K562 (cell line): Measurements from ENCODE around the gene CEP350. TPM values are rescaled to one million over a fixed set of nuclear protein-coding genes. Genes with fewer than 3 reads are reported as not detected.

Experiments
- ATAC-seq: fragments of 200-7000 bp; cut with Tn5 transposase; 3 replicates; pipeline ENCODE4 v1.9.1; 2020; ENCODE audit warnings: moderate library complexity
- BruUV-seq: library from RNA; stranded (reverse); fragments of 400-500 nt; replicated peaks from 2 replicates; lab custom pipeline; 2021; lab: Mats Ljungman, UMichigan
- CTCF ChIA-PET: fragments of 300-600 bp; formaldehyde crosslinking; extraction: SDS; loops from one replicate; lab custom pipeline; 2021; ENCODE audit warnings: low intra/inter-chr PET ratio; lab: Yijun Ruan, JAX
- POLR2A ChIA-PET: fragments of 300-600, 350-650 bp; sonication (Branson Sonifier 250); formaldehyde crosslinking; extraction: SDS; loops from one replicate; lab custom pipeline; 2021; ENCODE audit warnings: antibody characterized with exemption, inconsistent platforms; lab: Yijun Ruan, JAX
- DNase-seq, 4 experiments: peaks; one replicate each; pipeline versions ENCODE4 v3.0.0 to v3.0.0-alpha.2; 2011 to 2018; ENCODE audit warnings: low spot score in 3 of 4, mixed read lengths in 3 of 4; ENCODE audit errors: extremely low read depth in 1 of 4
- FAIRE-seq: peaks from 2 replicates; lab custom pipeline; 2011; peaks lifted over from hg19 to GRCh38; lab: Jason Lieb, UNC
- H2AFZ ChIP-seq: 2 replicates; pipeline ENCODE4 v1.6.0; 2011; ENCODE audit warnings: low read depth, low read length, control low read depth, inconsistent platforms
- H3K27ac ChIP-seq: fragments of 200-600 bp; 3 replicates; pipeline ENCODE4 v1.8.0; 2011; ENCODE audit warnings: low read depth, mild to moderate bottlenecking, control low read depth, inconsistent platforms, low read length, moderate library complexity, mixed read lengths; ENCODE audit errors: extremely low read depth
- H3K27me3 ChIP-seq, 2 experiments: fragments of 300-600 bp in 1 of 2; 2 replicates in 1 of 2; 3 replicates in 1 of 2; pipeline versions ENCODE4 v1.6.0 to v1.8.0; 2011; ENCODE audit warnings: inconsistent platforms in 2 of 2, low read length in 2 of 2, mild to moderate bottlenecking in 1 of 2, mixed read lengths in 1 of 2, moderate library complexity in 1 of 2; ENCODE audit not compliant: control insufficient read depth in 2 of 2, insufficient read depth in 2 of 2
- H3K36me3 ChIP-seq: fragments of 300-600 bp; 3 replicates; pipeline ENCODE4 v1.8.0; 2011; ENCODE audit warnings: mild to moderate bottlenecking, low read length, inconsistent platforms; ENCODE audit not compliant: control insufficient read depth, insufficient read depth
- H3K4me1 ChIP-seq, 2 experiments: fragments of 200-600 bp in 1 of 2; replicated peaks in 1 of 2; 2 replicates in 1 of 2; 3 replicates in 1 of 2; pipeline versions ENCODE4 v1.5.1 to v1.8.0; 2011; ENCODE audit warnings: inconsistent platforms in 2 of 2, low read length in 2 of 2, mild to moderate bottlenecking in 1 of 2, mixed read lengths in 1 of 2, moderate library complexity in 1 of 2; ENCODE audit not compliant: control insufficient read depth in 2 of 2, insufficient read depth in 2 of 2
- H3K4me2 ChIP-seq: 2 replicates; pipeline ENCODE4 v1.6.1; 2011; ENCODE audit warnings: low read length, control low read depth, inconsistent platforms, mixed read lengths; ENCODE audit not compliant: insufficient read depth
- H3K4me3 ChIP-seq: fragments of 200-600 bp; sonication (generic), shearing (Covaris generic); 2 replicates; pipeline ENCODE4 v1.5.1; 2016; ENCODE audit warnings: control low read depth, inconsistent platforms
- H3K79me2 ChIP-seq: fragments of 200-600 bp; 3 replicates; pipeline ENCODE4 v1.8.0; 2011; ENCODE audit warnings: low read length, inconsistent platforms; ENCODE audit not compliant: control insufficient read depth, insufficient read depth
- H3K9ac ChIP-seq, 2 experiments: 2 replicates each; pipeline versions ENCODE4 v1.6.0 to v1.6.1; 2011; ENCODE audit warnings: low read depth in 2 of 2, low read length in 2 of 2, control low read depth in 1 of 2, inconsistent platforms in 1 of 2, mild to moderate bottlenecking in 1 of 2, mixed read lengths in 1 of 2; ENCODE audit not compliant: insufficient read depth in 1 of 2
- H3K9me1 ChIP-seq: one replicate; pipeline ENCODE4 v1.6.0; 2011; ENCODE audit warnings: inconsistent platforms, mild to moderate bottlenecking, low read length, moderate library complexity; ENCODE audit not compliant: control insufficient read depth, insufficient read depth
- H3K9me3 ChIP-seq: replicated peaks from 2 replicates; pipeline ENCODE4 v1.5.1; 2011; ENCODE audit warnings: low read depth, low read length, inconsistent platforms; ENCODE audit not compliant: control insufficient read depth, insufficient read depth
- H4K20me1 ChIP-seq: replicated peaks from 2 replicates; pipeline ENCODE4 v1.6.1; 2011; ENCODE audit warnings: low read length, inconsistent platforms, mixed read lengths; ENCODE audit not compliant: control insufficient read depth, insufficient read depth
- FOXA1 ChIP-seq: fragments of 450-650 bp; IDR thresholded peaks from 2 replicates; pipeline ENCODE4 v1.6.1; 2016; ENCODE audit warnings: mild to moderate bottlenecking, borderline replicate concordance
- FOXJ2 ChIP-seq: fragments of 200-800 bp; sonication (Bioruptor generic); IDR thresholded peaks from 2 replicates; pipeline ENCODE4 v1.6.1; 2016; ENCODE audit warnings: missing genetic modification characterization, missing compliant biosample characterization
- HINFP ChIP-seq: fragments of 450-650 bp; conservative IDR thresholded peaks from 2 replicates; pipeline ENCODE4 v1.6.1; 2016; ENCODE audit warnings: missing genetic modification characterization, low read depth, mild to moderate bottlenecking, control low read depth, missing compliant biosample characterization
- KDM1A ChIP-seq, 2 experiments: fragments of 450-650 bp; IDR thresholded peaks; 2 replicates each; pipeline ENCODE4 v1.6.1; 2016; ENCODE audit warnings: mild to moderate bottlenecking in 2 of 2
- NFRKB ChIP-seq: fragments of 450-650 bp; IDR thresholded peaks from 2 replicates; pipeline ENCODE4 v1.6.1; 2016; ENCODE audit warnings: low read depth
- PPARD ChIP-seq: fragments of 250-450 bp; sonication (Bioruptor Pico); IDR thresholded peaks from 2 replicates; pipeline ENCODE4 v1.8.0; 2022; ENCODE audit warnings: inconsistent platforms, mild to moderate bottlenecking, moderate library complexity
- SIN3B ChIP-seq: fragments of 450-650 bp; IDR thresholded peaks from 2 replicates; pipeline ENCODE4 v1.6.1; 2017; ENCODE audit warnings: low read depth, mild to moderate bottlenecking, moderate library complexity
- STAT5B ChIP-seq: fragments of 250-450 bp; sonication (Bioruptor Pico); IDR thresholded peaks from 2 replicates; pipeline ENCODE4 v1.8.0; 2021; ENCODE audit warnings: mild to moderate bottlenecking, inconsistent platforms
- ZNF668 ChIP-seq: fragments of 250-450 bp; sonication (Bioruptor Pico); IDR thresholded peaks from 2 replicates; pipeline ENCODE4 v1.8.0; 2022; ENCODE audit warnings: mild to moderate bottlenecking, inconsistent platforms
- WGBS: fragments of 100-300 bp; shearing (Covaris generic); methylation state at CpG from one replicate; pipeline ENCODE4 v1.1.6; 2016; ENCODE audit warnings: low coverage, mixed read lengths; ENCODE audit not compliant: insufficient coverage; ENCODE audit errors: missing lambda C conversion rate; 5-methylcytosine and 5-hydroxymethylcytosine counted together
- in situ Hi-C: fragments of 300-500 bp; cut with MboI; formaldehyde crosslinking; loops from 4 replicates; pipeline ENCODE4 v1.15.0; 2018; ENCODE audit warnings: inconsistent platforms, mixed read lengths
- intact Hi-C: fragments of 100-400 bp; cut with micrococcal nuclease; formaldehyde crosslinking; loops from 2 replicates; pipeline ENCODE4 v1.14.2; 2022
- polyA plus RNA-seq, 8 experiments: library from polyadenylated mRNA; depleted of rRNA in 4 of 8; stranded (reverse) in 5 of 8; unstranded in 3 of 8; fragments of >200 nt; fragmentation: Nextera tagmentation in 2 of 8; fragmentation: Illumina TruSeq in 1 of 8; extraction: Ambion mirVana in 2 of 8; extraction: Trizol in 1 of 8; gene quantifications; 2 replicates each; pipeline versions ENCODE4 v1.2.1 to v1.2.3, GENCODE V29; 2011 to 2014; ENCODE audit warnings: inconsistent platforms in 1 of 8, missing spikeins in 1 of 8
- total RNA-seq, 7 experiments: library from RNA; depleted of rRNA in 6 of 7; stranded (reverse); fragments of >200 nt in 6 of 7; fragmentation: Illumina TruSeq in 2 of 7; extraction: Trizol in 2 of 7; gene quantifications; 2 replicates each; pipeline versions ENCODE4 v1.2.1 to v1.2.3, GENCODE V29; 2011 to 2021; ENCODE audit warnings: low replicate concordance in 1 of 7

CEP350 gene
- total and polyA plus RNA-seq, 9 of the 15 experiments (the other 6 are each of a cell fraction or from before 2014, with no cell fraction given), result 8.3 to 64.3 (median 28.0) TPM

GRCh38 chr1:180085331-180085730 lies 130.7 kb downstream of the CEP350 start:
- H3K4me3 ChIP-seq, result no peak overlapping the region
- ChIA-PET CTCF (no interaction called here), POLR2A (interaction anchor here (1.0 to 1.3 kb wide), 3 partner anchors 12 to 17 kb away, joined by 3 to 5 read pairs (median 3); no protein-coding TSS in a partner anchor)
- H3K27me3 ChIP-seq, result no peaks in the 10 kb centered on the region
- DNase-seq, result no peak
- H4K20me1 ChIP-seq, result no peaks in the 10 kb centered on the region
- no peak for FAIRE-seq
- no peak overlapping the region for H2AFZ ChIP-seq
- no peak overlapping the region for H3K9ac ChIP-seq
- BruUV-seq, result no TSS peak
- WGBS, result 97% methylated on average over 2 of the region's 2 CpGs
- H3K9me3 ChIP-seq, result no peaks in the 10 kb centered on the region
- TF ChIP-seq SIN3B, result no peak
- no peak for TF ChIP-seq ZNF668 (CRISPR knock-in tag)
- no peak for TF ChIP-seq HINFP (tag)
- TF ChIP-seq PPARD (CRISPR knock-in tag), result no peak
- no peak for TF ChIP-seq NFRKB
- no peak for TF ChIP-seq KDM1A (IDR thresholded peaks at IDR 0.05)
- no peak for TF ChIP-seq FOXJ2 (tag)
- no peak for TF ChIP-seq FOXA1
- no peak for TF ChIP-seq STAT5B (CRISPR knock-in tag)
- no peaks in the 10 kb centered on the region for H3K79me2 ChIP-seq
- H3K9me1 ChIP-seq, result no peaks in the 10 kb centered on the region
- ATAC-seq, result no peak
- intact Hi-C loops, result no loop called here
- no peak overlapping the region for H3K27ac ChIP-seq
- peaks cover 64% of the 10 kb centered on the region; the same call in 2 of the 3 replicates for H3K36me3 ChIP-seq
- no peaks in the 10 kb centered on the region for H3K4me1 ChIP-seq
- no peak overlapping the region for H3K4me2 ChIP-seq
- in situ Hi-C loops, result no loop called here
